ENCODE measurements around the gene UBXN7.

DNA sequence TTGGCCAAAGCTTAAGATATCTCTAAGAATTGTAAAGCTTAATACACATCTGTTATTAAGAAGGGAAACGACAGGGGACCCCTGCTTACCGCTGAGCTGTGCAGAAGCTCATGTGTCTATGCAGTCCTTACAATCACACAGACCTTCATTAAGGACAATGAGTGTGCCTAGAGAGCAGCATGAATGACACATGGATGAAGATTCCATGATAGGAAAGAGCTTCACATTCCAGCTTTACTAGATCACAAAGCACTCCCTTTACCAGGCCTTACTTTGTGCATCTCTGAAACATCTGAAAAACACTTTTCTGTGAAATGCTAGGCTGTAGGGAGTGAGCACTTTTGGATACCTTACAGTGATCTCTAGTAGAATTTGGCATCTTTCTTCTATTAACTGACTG, 39.3 kb upstream of the UBXN7 start:
- TF ChIP-seq FOXM1 (IDR thresholded peaks at IDR 0.05; ENCODE audit: borderline replicate concordance) (no peak), NFRKB (IDR thresholded peaks at IDR 0.05) (no peak), HDGF (IDR thresholded peaks at IDR 0.05; ENCODE audit: borderline replicate concordance) (no peak), ELF4 (IDR thresholded peaks at IDR 0.05) (no peak), L3MBTL2 (conservative IDR thresholded peaks at IDR 0.05) (no peak), TARDBP (IDR thresholded peaks at IDR 0.05) (no peak), SP1 (IDR thresholded peaks at IDR 0.05) (no peak), FOXK2 (IDR thresholded peaks at IDR 0.05) (no peak), ZNF384 (IDR thresholded peaks at IDR 0.05) (no peak), LEF1 (IDR thresholded peaks at IDR 0.05; ENCODE audit: borderline replicate concordance) (no peak), FOXA1 (IDR thresholded peaks at IDR 0.05) (no peak), ARNT (IDR thresholded peaks at IDR 0.05) (no peak), BHLHE40 (IDR thresholded peaks at IDR 0.05; ENCODE audit: borderline replicate concordance) (no peak)
- TF ChIP-seq, protein P1, sequence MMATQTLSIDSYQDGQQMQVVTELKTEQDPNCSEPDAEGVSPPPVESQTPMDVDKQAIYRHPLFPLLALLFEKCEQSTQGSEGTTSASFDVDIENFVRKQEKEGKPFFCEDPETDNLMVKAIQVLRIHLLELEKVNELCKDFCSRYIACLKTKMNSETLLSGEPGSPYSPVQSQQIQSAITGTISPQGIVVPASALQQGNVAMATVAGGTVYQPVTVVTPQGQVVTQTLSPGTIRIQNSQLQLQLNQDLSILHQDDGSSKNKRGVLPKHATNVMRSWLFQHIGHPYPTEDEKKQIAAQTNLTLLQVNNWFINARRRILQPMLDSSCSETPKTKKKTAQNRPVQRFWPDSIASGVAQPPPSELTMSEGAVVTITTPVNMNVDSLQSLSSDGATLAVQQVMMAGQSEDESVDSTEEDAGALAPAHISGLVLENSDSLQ (IDR thresholded peaks at IDR 0.05), result no peak
